ENCODE results near the gene NPAS3. TPM values are rescaled to one million over a fixed set of nuclear protein-coding genes. Genes with fewer than 3 reads are reported as not detected.

The NPAS3 gene
- total RNA-seq, 1 experiment from 2014 or later, result not detected

DNA sequence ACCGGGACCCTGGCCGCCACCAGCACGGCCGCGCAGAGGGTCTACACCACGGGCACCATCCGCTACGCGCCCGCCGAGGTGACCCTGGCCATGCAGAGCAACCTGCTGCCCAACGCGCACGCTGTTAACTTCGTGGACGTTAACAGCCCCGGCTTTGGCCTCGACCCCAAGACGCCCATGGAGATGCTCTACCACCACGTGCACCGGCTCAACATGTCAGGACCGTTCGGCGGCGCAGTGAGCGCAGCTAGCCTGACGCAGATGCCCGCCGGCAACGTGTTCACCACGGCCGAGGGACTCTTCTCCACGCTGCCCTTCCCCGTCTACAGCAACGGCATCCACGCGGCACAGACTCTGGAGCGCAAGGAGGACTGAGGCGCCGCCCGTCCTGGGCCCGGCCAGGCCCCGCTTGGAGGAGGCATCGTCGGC, 862.1 kb downstream of the NPAS3 start:
- no peaks in the 10 kb centered on the region for H3K9me2 ChIP-seq (ENCODE audit: insufficient read depth)
- intact Hi-C loops (cut with micrococcal nuclease), result no loop called here
- no peak for TF ChIP-seq EGR1 (IDR thresholded peaks at IDR 0.05; ENCODE audit: low read depth)
- no peak for TF ChIP-seq ELF1 (IDR thresholded peaks at IDR 0.05; ENCODE audit: borderline replicate concordance, low read depth)
- TF ChIP-seq RAD21 (IDR thresholded peaks at IDR 0.05; ENCODE audit: low read depth), result no peak
- TF ChIP-seq POLR2AphosphoS5 (IDR thresholded peaks at IDR 0.05; ENCODE audit: low read depth, low read length), result no peak
- TF ChIP-seq, protein P1, sequence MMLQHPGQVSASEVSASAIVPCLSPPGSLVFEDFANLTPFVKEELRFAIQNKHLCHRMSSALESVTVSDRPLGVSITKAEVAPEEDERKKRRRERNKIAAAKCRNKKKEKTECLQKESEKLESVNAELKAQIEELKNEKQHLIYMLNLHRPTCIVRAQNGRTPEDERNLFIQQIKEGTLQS (IDR thresholded peaks at IDR 0.05), result no peak
- TF ChIP-seq EZH2 (IDR thresholded peaks at IDR 0.05), result no peak
- TF ChIP-seq SIN3A (IDR thresholded peaks at IDR 0.05; ENCODE audit: low read depth), result no peak
- no peak for TF ChIP-seq CEBPB (IDR thresholded peaks at IDR 0.05; ENCODE audit: low read depth)
- H3K4me2 ChIP-seq (ENCODE audit: low read length), result no peak overlapping the region
- no peak overlapping the region for H2AFZ ChIP-seq (ENCODE audit: low read depth, low read length, poor library complexity, severe bottlenecking)
- RAD21 ChIA-PET (ENCODE audit: low non-redundant PET in 1 of 2, low total read pairs in 2 of 2, uncharacterized antibody in 2 of 2, unreplicated experiment in 2 of 2), result no interaction called here
- H3K4me1 ChIP-seq (ENCODE audit: control insufficient read depth in 1 of 2, insufficient read depth in 2 of 2, low read length in 2 of 2), result no peaks in the 10 kb centered on the region
- no peaks in the 10 kb centered on the region for H3K9me3 ChIP-seq (ENCODE audit: control insufficient read depth in 1 of 2, insufficient read depth in 1 of 2, low read depth in 1 of 2, low read length in 2 of 2)
- no peak overlapping the region for H3K4me3 ChIP-seq (replicated peaks in 1 of 2; ENCODE audit: low read depth in 1 of 2, low read length in 2 of 2)
- no TSS peak for BruUV-seq (replicated peaks)
- H3K9ac ChIP-seq (ENCODE audit: low read length), result no peak overlapping the region
- no peak for ATAC-seq
- POLR2A ChIA-PET, result no interaction called here
- H3K27ac ChIP-seq (ENCODE audit: low read depth, low read length), result no peak overlapping the region
- H3K36me3 ChIP-seq (ENCODE audit: control insufficient read depth in 1 of 2, insufficient read depth in 2 of 2, low read length in 2 of 2), result no peaks in the 10 kb centered on the region
- H3K79me2 ChIP-seq (ENCODE audit: insufficient read depth, low read length), result no peaks in the 10 kb centered on the region
- no peak for DNase-seq (ENCODE audit: low read depth, low spot score)
- CTCF ChIA-PET, result no interaction called here
- H4K20me1 ChIP-seq (ENCODE audit: insufficient read depth), result no peaks in the 10 kb centered on the region
- H3K27me3 ChIP-seq (ENCODE audit: insufficient read depth, low read length), result peaks cover 40% of the 10 kb centered on the region

DNA sequence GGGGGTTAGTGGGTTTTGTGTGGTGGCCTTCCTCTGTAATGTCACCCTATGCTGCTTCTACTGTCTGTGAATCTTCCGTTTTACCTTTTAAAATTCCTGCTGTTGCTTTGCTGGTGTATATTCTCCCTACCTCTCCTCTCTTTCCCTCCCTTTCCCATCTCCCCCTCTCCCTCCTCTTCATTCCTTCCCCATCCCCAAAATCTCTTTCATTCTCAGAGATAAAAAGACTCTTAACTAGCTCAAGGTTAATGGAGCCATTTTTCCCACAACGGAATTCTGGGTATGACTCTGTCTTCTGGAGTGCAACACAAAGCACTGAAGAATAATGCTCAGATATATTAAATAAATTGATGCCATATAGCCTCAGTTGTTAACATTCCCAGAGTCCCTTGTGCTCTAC, 864.1 kb downstream of the NPAS3 start:
- intact Hi-C loops (cut with micrococcal nuclease), result no loop called here
- TF ChIP-seq ZFX (IDR thresholded peaks at IDR 0.05) (no peak), EZH2phosphoT487 (IDR thresholded peaks at IDR 0.05; ENCODE audit: borderline replicate concordance) (no peak), FOSL1 (IDR thresholded peaks at IDR 0.05; ENCODE audit: low read depth) (no peak), CEBPB (IDR thresholded peaks at IDR 0.05; ENCODE audit: low read depth) (no peak), SIN3A (IDR thresholded peaks at IDR 0.05; ENCODE audit: low read depth) (no peak)
- TF ChIP-seq, protein P2, sequence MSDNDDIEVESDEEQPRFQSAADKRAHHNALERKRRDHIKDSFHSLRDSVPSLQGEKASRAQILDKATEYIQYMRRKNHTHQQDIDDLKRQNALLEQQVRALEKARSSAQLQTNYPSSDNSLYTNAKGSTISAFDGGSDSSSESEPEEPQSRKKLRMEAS (IDR thresholded peaks at IDR 0.05), result no peak
- CTCF ChIA-PET, result interaction anchor here (5.3 kb wide), 1 partner anchor 10 kb away, joined by 26 read pairs; no protein-coding TSS in a partner anchor
- no peak overlapping the region for H3K27ac ChIP-seq (ENCODE audit: low read depth, low read length)
- no peak overlapping the region for H2AFZ ChIP-seq (ENCODE audit: low read depth, low read length, poor library complexity, severe bottlenecking)
- no peak overlapping the region for H3K4me2 ChIP-seq (ENCODE audit: low read length)
- no peaks in the 10 kb centered on the region for H3K4me1 ChIP-seq (ENCODE audit: control insufficient read depth in 1 of 2, insufficient read depth in 2 of 2, low read length in 2 of 2)
- no peak overlapping the region for H3K4me3 ChIP-seq (replicated peaks in 1 of 2; ENCODE audit: low read depth in 1 of 2, low read length in 2 of 2)
- BruUV-seq (replicated peaks), result no TSS peak
- RAD21 ChIA-PET (ENCODE audit: low non-redundant PET in 1 of 2, low total read pairs in 2 of 2, uncharacterized antibody in 2 of 2, unreplicated experiment in 2 of 2), result interaction anchor here in 1 of 2 experiments (1.3 kb wide), 1 partner anchor 10 kb away, joined by 3 read pairs; no protein-coding TSS in a partner anchor
- no peak for DNase-seq (ENCODE audit: low read depth, low spot score)
- POLR2A ChIA-PET, result no interaction called here
- no peaks in the 10 kb centered on the region for H4K20me1 ChIP-seq (ENCODE audit: insufficient read depth)
- peaks cover 24% of the 10 kb centered on the region for H3K27me3 ChIP-seq (ENCODE audit: insufficient read depth, low read length)
- no peak overlapping the region for H3K9ac ChIP-seq (ENCODE audit: low read length)
- no peak for ATAC-seq
- no peaks in the 10 kb centered on the region for H3K9me2 ChIP-seq (ENCODE audit: insufficient read depth)
- no peaks in the 10 kb centered on the region for H3K36me3 ChIP-seq (ENCODE audit: control insufficient read depth in 1 of 2, insufficient read depth in 2 of 2, low read length in 2 of 2)
- no peaks in the 10 kb centered on the region for H3K79me2 ChIP-seq (ENCODE audit: insufficient read depth, low read length)
- no peaks in the 10 kb centered on the region for H3K9me3 ChIP-seq (ENCODE audit: control insufficient read depth in 1 of 2, insufficient read depth in 1 of 2, low read depth in 1 of 2, low read length in 2 of 2)
